Sigmoid colon (tissue), 7 donors: ENCODE measurements around the gene CDHR3. TPM values are rescaled to one million over a fixed set of nuclear protein-coding genes. Genes with fewer than 3 reads are reported as not detected.
A peak's percentile ranks its signal among the peaks of the same experiment; 100 is the strongest.
"Not testable (repeated sequence)": the region's sequence is repeated elsewhere in the genome, so short reads cannot be mapped to it uniquely, and the experiment has no call there.

ENCODE experiments used
- DNase-seq: peaks from one replicate; pipeline ENCODE4 v3.0.0-alpha.2; 2019
- H3K27ac ChIP-seq, 4 donors: fragments of 200-600 bp; sonication (generic); one replicate each; pipeline ENCODE4 v1.5.1; 2016 to 2019; ENCODE audit warnings: mild to moderate bottlenecking in 1 of 4
- H3K27me3 ChIP-seq, 3 donors: fragments of 200-600 bp; sonication (generic); one replicate each; pipeline ENCODE4 v1.5.1; 2019; ENCODE audit warnings: mild to moderate bottlenecking in 1 of 3
- H3K36me3 ChIP-seq, 4 donors: fragments of 200-600 bp; sonication (generic); one replicate each; pipeline ENCODE4 v1.5.1; 2016 to 2019
- H3K4me1 ChIP-seq, 4 donors: fragments of 200-600 bp; sonication (generic); one replicate each; pipeline ENCODE4 v1.5.1; 2017 to 2019
- H3K4me3 ChIP-seq, 4 donors: fragments of 200-600 bp; sonication (generic); one replicate each; pipeline ENCODE4 v1.5.1; 2017 to 2019; ENCODE audit warnings: mild to moderate bottlenecking in 2 of 4, moderate library complexity in 1 of 4
- H3K9me3 ChIP-seq, 4 donors: fragments of 200-600 bp in 3 of 4; sonication (generic) in 3 of 4; one replicate each; pipeline versions ENCODE4 v1.5.1 to v1.6.1; 2013 to 2019
- CTCF ChIP-seq, 4 experiments: fragments of 450-650 bp in 3 of 4; fragments of 200-600 bp in 1 of 4; IDR thresholded peaks; one replicate each; pipeline ENCODE4 v1.5.1; 2016 to 2019; ENCODE audit warnings: antibody characterized with exemption in 4 of 4, mild to moderate bottlenecking in 3 of 4, moderate library complexity in 2 of 4
- EP300 ChIP-seq, 4 donors: sonication (generic); formaldehyde crosslinking; IDR thresholded peaks; one replicate each; pipeline ENCODE4 v1.6.1; 2017; ENCODE audit warnings: antibody characterized with exemption in 4 of 4
- POLR2A ChIP-seq, 2 donors: fragments of 450-650 bp; IDR thresholded peaks; one replicate each; pipeline ENCODE4 v1.6.1; 2016; ENCODE audit warnings: antibody characterized with exemption in 2 of 2, mild to moderate bottlenecking in 2 of 2, moderate library complexity in 2 of 2
- POLR2AphosphoS5 ChIP-seq, 4 donors: sonication (generic); formaldehyde crosslinking; IDR thresholded peaks; one replicate each; pipeline ENCODE4 v1.6.1; 2017; ENCODE audit warnings: antibody characterized with exemption in 4 of 4
- WGBS, 2 donors: extraction: QIAGEN DNeasy Blood & Tissue Kit; methylation state at CpG; one replicate each; pipeline ENCODE4 v1.1.7; 2013; 5-methylcytosine and 5-hydroxymethylcytosine counted together
- intact Hi-C: fragments of 100-400 bp; cut with DNase I; formaldehyde crosslinking; loops from one replicate; pipeline ENCODE4 v1.15.1; 2023
- polyA plus RNA-seq, 3 donors: library from polyadenylated mRNA; stranded (reverse); fragments of 200-250 nt; gene quantifications; one replicate each; pipeline ENCODE4 v1.2.3, GENCODE V29; 2013
- total RNA-seq, 4 donors: library from RNA; depleted of rRNA; stranded (reverse); fragments of >200 nt; gene quantifications; one replicate each; pipeline ENCODE4 v1.1.0, GENCODE V29; 2016
- donor health status: healthy with polysubstance abuse.
- donor health status: Bipolar disorder and iron deficiency.
- donor health status: healthy.

The CDHR3 gene
- total and polyA plus RNA-seq, 7 donors: 2.2 to 21.3 (median 3.7) TPM

- Histone ChIP-seq H3K4me3 (no peak overlapping the region), H3K9me3 (no peaks in the 10 kb centered on the region), H3K27ac (no peak overlapping the region), H3K27me3 (no peaks in the 10 kb centered on the region), H3K36me3 (no peaks in the 10 kb centered on the region), H3K4me1 (peaks cover 0 to 6% (median 0%) of the 10 kb centered on the region in 4 donors)
- intact Hi-C loops: no loop called here
- TF ChIP-seq CTCF (IDR thresholded peaks at IDR 0.05): no peak
- no peak for TF ChIP-seq POLR2AphosphoS5 (IDR thresholded peaks at IDR 0.05)
- TF ChIP-seq EP300 (IDR thresholded peaks at IDR 0.05): no peak
- no peak for TF ChIP-seq POLR2A (IDR thresholded peaks at IDR 0.05)
- DNase-seq: no peak
- 65 to 87% methylated on average over 1 of the region's 1 CpG for WGBS, 2 donors
Measured at GRCh38 chr7:106001886-106002285, 38.8 kb downstream of the CDHR3 start.

- DNase-seq: no peak
- WGBS, 2 donors: 85 to 93% methylated on average over 5 of the region's 5 CpGs
- intact Hi-C loops: no loop called here
- TF ChIP-seq EP300 (IDR thresholded peaks at IDR 0.05) (no peak), POLR2AphosphoS5 (IDR thresholded peaks at IDR 0.05) (no peak), CTCF (IDR thresholded peaks at IDR 0.05) (no peak), POLR2A (IDR thresholded peaks at IDR 0.05) (no peak)
- no peak overlapping the region for H3K27ac ChIP-seq
- no peaks in the 10 kb centered on the region for H3K36me3 ChIP-seq
- no peaks in the 10 kb centered on the region for H3K9me3 ChIP-seq
- no peak overlapping the region for H3K4me3 ChIP-seq
- H3K4me1 ChIP-seq: peaks cover 0 to 6% (median 0%) of the 10 kb centered on the region in 4 donors
- no peaks in the 10 kb centered on the region for H3K27me3 ChIP-seq
Measured at GRCh38 chr7:106003525-106004064, 40.5 kb downstream of the CDHR3 start.

GRCh38 chr7:106006906-106007305, 43.8 kb downstream of the CDHR3 start:
- Histone ChIP-seq H3K27me3 (no peaks in the 10 kb centered on the region), H3K9me3 (no peaks in the 10 kb centered on the region), H3K27ac (no peak overlapping the region), H3K4me1 (peaks cover 0 to 23% (median 19%) of the 10 kb centered on the region in 4 donors), H3K36me3 (no peaks in the 10 kb centered on the region), H3K4me3 (no peak overlapping the region)
- 96% methylated on average over 5 of the region's 5 CpGs for WGBS, 2 donors
- intact Hi-C loops: loop anchor here (5.0 kb wide), 2 partner anchors 35 to 70 kb away; no protein-coding TSS in a partner anchor
- DNase-seq: no peak
- TF ChIP-seq EP300 (IDR thresholded peaks at IDR 0.05) (no peak), POLR2AphosphoS5 (IDR thresholded peaks at IDR 0.05) (no peak), POLR2A (IDR thresholded peaks at IDR 0.05) (no peak), CTCF (IDR thresholded peaks at IDR 0.05) (no peak)

GRCh38 chr7:106007796-106008195, 44.7 kb downstream of the CDHR3 start:
- H3K4me1 ChIP-seq: peaks cover 0 to 28% (median 23%) of the 10 kb centered on the region in 4 donors
- 92 to 93% methylated on average over 3 of the region's 3 CpGs for WGBS, 2 donors
- not testable (repeated sequence) for H3K9me3 ChIP-seq, H3K27me3 ChIP-seq, H3K4me3 ChIP-seq, DNase-seq, H3K27ac ChIP-seq, H3K36me3 ChIP-seq
- intact Hi-C loops: loop anchor here (2.0 to 5.0 kb wide), 4 partner anchors 35 to 247 kb away; partner anchors contain the start of gene ATXN7L1

GRCh38 chr7:106009503-106010226, 46.6 kb downstream of the CDHR3 start:
- H3K9me3 ChIP-seq: no peaks in the 10 kb centered on the region
- H3K27ac ChIP-seq: peak overlapping the region; percentile 61 to 80 (median 76)
- peak in 1 of 4 donors; percentile 60 for TF ChIP-seq EP300 (IDR thresholded peaks at IDR 0.05)
- TF ChIP-seq CTCF (IDR thresholded peaks at IDR 0.05): peak; percentile 91 to 97 (median 95)
- TF ChIP-seq POLR2A (IDR thresholded peaks at IDR 0.05): no peak
- TF ChIP-seq POLR2AphosphoS5 (IDR thresholded peaks at IDR 0.05): peak in 3 of 4 donors; percentile 68 to 87 (median 77)
- intact Hi-C loops: loop anchor here (2.0 to 5.0 kb wide), 4 partner anchors 33 to 249 kb away; partner anchors contain the start of gene ATXN7L1
- no peaks in the 10 kb centered on the region for H3K27me3 ChIP-seq
- peak overlapping the region in 2 of 4 donors; percentile 4 to 19 for H3K4me3 ChIP-seq
- H3K4me1 ChIP-seq: peaks cover 0 to 40% (median 34%) of the 10 kb centered on the region in 4 donors
- H3K36me3 ChIP-seq: no peaks in the 10 kb centered on the region
- WGBS, 2 donors: 4 to 11% methylated on average over 29 of the region's 29 CpGs
- DNase-seq: peak; percentile 96
